Liver (tissue), 9 donors: ENCODE results near the gene OAS2. TPM values are rescaled to one million over a fixed set of nuclear protein-coding genes. Genes with fewer than 3 reads are reported as not detected.
A peak's percentile ranks its signal among the peaks of the same experiment; 100 is the strongest.

ENCODE experiments used
- DNase-seq: peaks from one replicate; pipeline ENCODE4 v3.0.0-alpha.2; 2017; ENCODE audit warnings: low spot score
- H3K27ac ChIP-seq, 2 donors: one replicate each; pipeline ENCODE4 v1.7.0; 2013; ENCODE audit warnings: inconsistent platforms in 2 of 2, low read length in 2 of 2, control low read depth in 1 of 2, low read depth in 1 of 2, mild to moderate bottlenecking in 1 of 2
- H3K27me3 ChIP-seq, 4 donors: one replicate each; pipeline versions ENCODE4 v1.6.1 to v1.7.0; 2013; ENCODE audit warnings: low read length in 3 of 4, inconsistent platforms in 1 of 4, mild to moderate bottlenecking in 1 of 4, moderate library complexity in 1 of 4; ENCODE audit not compliant: control insufficient read depth in 4 of 4, insufficient read depth in 4 of 4
- H3K36me3 ChIP-seq, 4 donors: one replicate each; pipeline versions ENCODE4 v1.6.1 to v1.7.0; 2013; ENCODE audit warnings: low read length in 3 of 4, mild to moderate bottlenecking in 3 of 4, low read depth in 1 of 4, moderate library complexity in 1 of 4; ENCODE audit not compliant: control insufficient read depth in 4 of 4, insufficient read depth in 3 of 4
- H3K4me1 ChIP-seq, 4 donors: one replicate each; pipeline versions ENCODE4 v1.6.1 to v1.7.0; 2013; ENCODE audit warnings: low read length in 3 of 4, mild to moderate bottlenecking in 3 of 4, moderate library complexity in 1 of 4; ENCODE audit not compliant: control insufficient read depth in 4 of 4, insufficient read depth in 4 of 4
- H3K4me3 ChIP-seq, 3 donors: one replicate each; pipeline versions ENCODE4 v1.6.1 to v1.7.0; 2013; ENCODE audit warnings: low read length in 3 of 3, control low read depth in 1 of 3, low read depth in 1 of 3, mild to moderate bottlenecking in 1 of 3
- H3K9ac ChIP-seq, 2 donors: one replicate each; pipeline ENCODE4 v1.7.0; 2013; ENCODE audit warnings: low read length in 2 of 2, mild to moderate bottlenecking in 2 of 2, moderate library complexity in 2 of 2, control low read depth in 1 of 2, low read depth in 1 of 2
- H3K9me3 ChIP-seq, 4 donors: one replicate each; pipeline versions ENCODE4 v1.6.1 to v1.7.0; 2013; ENCODE audit warnings: low read length in 3 of 4; ENCODE audit not compliant: control insufficient read depth in 4 of 4
- EGR1 ChIP-seq, 2 donors: IDR thresholded peaks; 2 replicates each; pipeline ENCODE4 v1.6.1; 2016 to 2018; ENCODE audit warnings: antibody characterized with exemption in 2 of 2, low read depth in 2 of 2
- FOXA1 ChIP-seq: IDR thresholded peaks from 2 replicates; pipeline ENCODE4 v1.6.1; 2016; ENCODE audit warnings: antibody characterized with exemption
- FOXA2 ChIP-seq: IDR thresholded peaks from 2 replicates; pipeline ENCODE4 v1.6.1; 2016; ENCODE audit warnings: antibody characterized with exemption
- GABPA ChIP-seq, 2 donors: IDR thresholded peaks in 1 of 2; conservative IDR thresholded peaks in 1 of 2; 2 replicates each; pipeline ENCODE4 v1.6.1; 2016; ENCODE audit warnings: antibody characterized with exemption in 2 of 2, mild to moderate bottlenecking in 1 of 2, moderate library complexity in 1 of 2
- HNF4A ChIP-seq, 2 donors: conservative IDR thresholded peaks; 2 replicates each; pipeline ENCODE4 v1.6.1; 2016; ENCODE audit warnings: antibody characterized with exemption in 2 of 2, mild to moderate bottlenecking in 2 of 2
- HNF4G ChIP-seq: IDR thresholded peaks from 2 replicates; pipeline ENCODE4 v1.6.1; 2016; ENCODE audit warnings: antibody characterized with exemption
- JUND ChIP-seq, 2 donors: IDR thresholded peaks; 2 replicates each; pipeline ENCODE4 v1.6.1; 2016; ENCODE audit warnings: antibody characterized with exemption in 2 of 2
- NR2F2 ChIP-seq: IDR thresholded peaks from 2 replicates; pipeline ENCODE4 v1.6.1; 2016; ENCODE audit warnings: antibody characterized with exemption
- RAD21 ChIP-seq, 2 donors: IDR thresholded peaks; 2 replicates each; pipeline ENCODE4 v1.6.1; 2016; ENCODE audit warnings: antibody characterized with exemption in 2 of 2, mild to moderate bottlenecking in 2 of 2
- RXRA ChIP-seq, 2 donors: IDR thresholded peaks; 2 replicates each; pipeline ENCODE4 v1.6.1; 2017 to 2018; ENCODE audit warnings: antibody characterized with exemption in 2 of 2, mild to moderate bottlenecking in 1 of 2
- SP1 ChIP-seq: IDR thresholded peaks from 2 replicates; pipeline ENCODE4 v1.6.1; 2018; ENCODE audit warnings: antibody characterized with exemption, mild to moderate bottlenecking
- TAF1 ChIP-seq: conservative IDR thresholded peaks from 2 replicates; pipeline ENCODE4 v1.6.1; 2016; ENCODE audit warnings: antibody characterized with exemption, mild to moderate bottlenecking
- YY1 ChIP-seq: IDR thresholded peaks from 2 replicates; pipeline ENCODE4 v1.6.1; 2016; ENCODE audit warnings: antibody characterized with exemption, mild to moderate bottlenecking
- WGBS: extraction: QIAGEN DNeasy Blood & Tissue Kit; methylation state at CpG from one replicate; pipeline ENCODE4 v1.1.7; 2013; 5-methylcytosine and 5-hydroxymethylcytosine counted together
- polyA plus RNA-seq, 2 donors: library from polyadenylated mRNA; stranded (reverse) in 1 of 2; unstranded in 1 of 2; fragments of 200-250 nt in 1 of 2; fragments of >200 nt in 1 of 2; fragmentation: Nextera tagmentation in 1 of 2; extraction: Ambion mirVana in 1 of 2; gene quantifications; one replicate each; pipeline versions ENCODE4 v1.2.1 to v1.2.3, GENCODE V29; 2013 to 2015
- total RNA-seq, 2 donors: library from RNA; depleted of rRNA; stranded (reverse); fragments of >200 nt; gene quantifications; one replicate each; pipeline ENCODE4 v1.2.3, GENCODE V29; 2014
- TF ChIP-seq, protein P1 (sequence below): IDR thresholded peaks from 2 replicates; pipeline ENCODE4 v1.6.1; 2016; ENCODE audit warnings: antibody characterized with exemption
- TF ChIP-seq, protein P2 (sequence below): fragments of 150-350 bp; IDR thresholded peaks from 2 replicates; pipeline ENCODE4 v1.5.1; 2017; ENCODE audit warnings: improper control_type of control experiment, low read depth, low read length; ENCODE audit not compliant: missing input control
- TF ChIP-seq, protein P3 (sequence below): IDR thresholded peaks from 2 replicates; pipeline ENCODE4 v1.6.1; 2016; ENCODE audit warnings: antibody characterized with exemption
- TF ChIP-seq, protein P4 (sequence below): IDR thresholded peaks from 2 replicates; pipeline ENCODE4 v1.6.1; 2016; ENCODE audit warnings: antibody characterized with exemption
- TF ChIP-seq, protein P5 (sequence below): IDR thresholded peaks from 2 replicates; pipeline ENCODE4 v1.6.1; 2016; ENCODE audit warnings: antibody characterized with exemption, mild to moderate bottlenecking
- donor health status: healthy.
- donor health status: healthy.
- donor health status: healthy.
- donor health status: healthy.
- donor health status: healthy.

Gene OAS2
- total and polyA plus RNA-seq, 4 donors = 3.3 to 9.4 (median 6.9) TPM

DNA sequence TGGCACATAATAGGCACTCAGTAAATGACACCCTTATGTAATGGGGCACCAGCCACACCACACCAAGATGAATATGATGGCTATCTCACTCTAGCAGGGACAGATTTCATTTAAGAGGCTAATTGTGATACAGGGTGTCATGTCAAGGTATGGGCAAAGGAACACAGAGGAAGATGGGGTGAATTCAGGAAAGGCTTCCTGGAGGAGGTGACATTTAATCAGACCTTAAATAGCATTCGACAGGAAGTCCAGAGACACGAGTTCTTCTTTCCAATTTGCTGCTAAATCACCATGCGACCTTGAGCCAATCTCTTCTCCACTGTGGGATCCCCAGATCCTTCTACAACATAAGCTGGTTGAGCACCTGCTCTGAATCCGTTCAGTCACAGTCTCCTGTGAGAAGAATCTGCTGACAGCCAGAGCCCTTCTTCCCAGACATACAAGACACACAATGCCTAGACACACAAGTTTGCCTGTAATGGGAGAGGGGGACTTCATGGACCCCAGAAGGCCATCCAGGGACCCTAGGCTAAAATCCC lies 76.7 kb downstream of the OAS2 start:
- H3K9me3 ChIP-seq = no peaks in the 10 kb centered on the region
- H3K36me3 ChIP-seq = no peaks in the 10 kb centered on the region
- no peak for DNase-seq
- WGBS = 82% methylated on average over 4 of the region's 4 CpGs
- H3K4me3 ChIP-seq = no peak overlapping the region
- no peaks in the 10 kb centered on the region for H3K27me3 ChIP-seq
- TF ChIP-seq YY1 = no peak
- TF ChIP-seq JUND (IDR thresholded peaks at IDR 0.05) = no peak
- TF ChIP-seq, protein P1, sequence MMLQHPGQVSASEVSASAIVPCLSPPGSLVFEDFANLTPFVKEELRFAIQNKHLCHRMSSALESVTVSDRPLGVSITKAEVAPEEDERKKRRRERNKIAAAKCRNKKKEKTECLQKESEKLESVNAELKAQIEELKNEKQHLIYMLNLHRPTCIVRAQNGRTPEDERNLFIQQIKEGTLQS = no peak
- peaks cover 2 to 9% (median 6%) of the 10 kb centered on the region in 4 donors for H3K4me1 ChIP-seq
- H3K27ac ChIP-seq = peak overlapping the region in 1 of 2 donors; percentile 53
- no peak overlapping the region for H3K9ac ChIP-seq

DNA sequence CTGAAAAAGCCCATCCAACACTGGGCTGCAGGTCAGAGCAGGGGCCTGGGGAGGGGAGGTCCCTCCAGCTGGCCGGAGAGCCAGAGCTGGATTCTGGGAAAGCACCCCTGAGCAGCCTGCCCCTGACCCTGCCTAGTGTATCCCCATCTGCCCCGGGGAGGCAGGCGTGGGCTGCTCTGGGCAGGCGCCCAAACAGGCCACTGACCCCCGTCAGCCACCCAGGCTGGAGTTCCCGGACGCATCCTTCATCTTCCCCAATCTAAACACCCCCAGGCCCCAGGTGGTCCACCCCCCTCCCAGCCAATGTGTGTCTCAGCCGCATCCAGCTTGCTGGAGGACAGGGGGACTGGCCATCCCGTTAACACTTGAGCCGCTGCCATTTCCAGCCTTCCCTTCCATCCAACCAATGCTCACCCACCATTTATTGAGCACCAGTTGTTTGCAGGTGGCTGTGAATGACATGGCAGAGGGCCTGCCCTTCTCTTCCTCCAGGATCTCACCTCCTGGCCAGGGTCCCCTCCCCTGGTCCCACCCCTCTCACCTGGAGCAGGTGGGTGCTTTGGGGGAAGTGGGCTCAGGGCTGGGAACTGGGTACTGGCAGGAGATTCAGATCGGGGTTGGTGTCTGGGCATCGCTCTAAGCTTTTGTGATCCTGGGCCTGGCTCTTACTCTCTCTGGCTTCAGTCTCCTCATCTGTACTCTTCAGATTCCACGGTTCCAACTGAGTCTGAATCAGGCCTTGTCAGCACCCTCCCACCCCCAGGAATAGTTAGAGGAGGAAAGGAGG lies 77.5 kb downstream of the OAS2 start:
- Histone ChIP-seq H3K36me3 (no peaks in the 10 kb centered on the region), H3K4me1 (peaks cover 2 to 17% (median 6%) of the 10 kb centered on the region in 4 donors), H3K27me3 (no peaks in the 10 kb centered on the region), H3K27ac (peak overlapping the region; percentile 11 to 75), H3K9me3 (no peaks in the 10 kb centered on the region), H3K4me3 (peak overlapping the region; percentile 58 to 74 (median 70)), H3K9ac (peak overlapping the region in 1 of 2 donors; percentile 52)
- WGBS = 45% methylated on average over 13 of the region's 13 CpGs
- no peak for TF ChIP-seq GABPA (IDR thresholded peaks at IDR 0.05 in 1 of 2, conservative IDR thresholded peaks at IDR 0.05 in 1 of 2)
- no peak for TF ChIP-seq FOXA1
- TF ChIP-seq, protein P2, sequence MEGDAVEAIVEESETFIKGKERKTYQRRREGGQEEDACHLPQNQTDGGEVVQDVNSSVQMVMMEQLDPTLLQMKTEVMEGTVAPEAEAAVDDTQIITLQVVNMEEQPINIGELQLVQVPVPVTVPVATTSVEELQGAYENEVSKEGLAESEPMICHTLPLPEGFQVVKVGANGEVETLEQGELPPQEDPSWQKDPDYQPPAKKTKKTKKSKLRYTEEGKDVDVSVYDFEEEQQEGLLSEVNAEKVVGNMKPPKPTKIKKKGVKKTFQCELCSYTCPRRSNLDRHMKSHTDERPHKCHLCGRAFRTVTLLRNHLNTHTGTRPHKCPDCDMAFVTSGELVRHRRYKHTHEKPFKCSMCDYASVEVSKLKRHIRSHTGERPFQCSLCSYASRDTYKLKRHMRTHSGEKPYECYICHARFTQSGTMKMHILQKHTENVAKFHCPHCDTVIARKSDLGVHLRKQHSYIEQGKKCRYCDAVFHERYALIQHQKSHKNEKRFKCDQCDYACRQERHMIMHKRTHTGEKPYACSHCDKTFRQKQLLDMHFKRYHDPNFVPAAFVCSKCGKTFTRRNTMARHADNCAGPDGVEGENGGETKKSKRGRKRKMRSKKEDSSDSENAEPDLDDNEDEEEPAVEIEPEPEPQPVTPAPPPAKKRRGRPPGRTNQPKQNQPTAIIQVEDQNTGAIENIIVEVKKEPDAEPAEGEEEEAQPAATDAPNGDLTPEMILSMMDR = no peak
- TF ChIP-seq RAD21 (IDR thresholded peaks at IDR 0.05) = no peak
- TF ChIP-seq YY1 = no peak
- TF ChIP-seq HNF4A (conservative IDR thresholded peaks at IDR 0.05) = no peak
- no peak for TF ChIP-seq EGR1 (IDR thresholded peaks at IDR 0.05; ENCODE audit: low read depth in 2 of 2)
- TF ChIP-seq SP1 = peak; percentile 38
- no peak for TF ChIP-seq TAF1
- no peak for TF ChIP-seq NR2F2
- TF ChIP-seq, protein P3, sequence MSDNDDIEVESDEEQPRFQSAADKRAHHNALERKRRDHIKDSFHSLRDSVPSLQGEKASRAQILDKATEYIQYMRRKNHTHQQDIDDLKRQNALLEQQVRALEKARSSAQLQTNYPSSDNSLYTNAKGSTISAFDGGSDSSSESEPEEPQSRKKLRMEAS = no peak
- TF ChIP-seq, protein P1 = no peak
- TF ChIP-seq RXRA (IDR thresholded peaks at IDR 0.05) = peak; percentile 89 to 92
- TF ChIP-seq HNF4G = no peak
- TF ChIP-seq JUND (IDR thresholded peaks at IDR 0.05) = no peak
- TF ChIP-seq, protein P4, sequence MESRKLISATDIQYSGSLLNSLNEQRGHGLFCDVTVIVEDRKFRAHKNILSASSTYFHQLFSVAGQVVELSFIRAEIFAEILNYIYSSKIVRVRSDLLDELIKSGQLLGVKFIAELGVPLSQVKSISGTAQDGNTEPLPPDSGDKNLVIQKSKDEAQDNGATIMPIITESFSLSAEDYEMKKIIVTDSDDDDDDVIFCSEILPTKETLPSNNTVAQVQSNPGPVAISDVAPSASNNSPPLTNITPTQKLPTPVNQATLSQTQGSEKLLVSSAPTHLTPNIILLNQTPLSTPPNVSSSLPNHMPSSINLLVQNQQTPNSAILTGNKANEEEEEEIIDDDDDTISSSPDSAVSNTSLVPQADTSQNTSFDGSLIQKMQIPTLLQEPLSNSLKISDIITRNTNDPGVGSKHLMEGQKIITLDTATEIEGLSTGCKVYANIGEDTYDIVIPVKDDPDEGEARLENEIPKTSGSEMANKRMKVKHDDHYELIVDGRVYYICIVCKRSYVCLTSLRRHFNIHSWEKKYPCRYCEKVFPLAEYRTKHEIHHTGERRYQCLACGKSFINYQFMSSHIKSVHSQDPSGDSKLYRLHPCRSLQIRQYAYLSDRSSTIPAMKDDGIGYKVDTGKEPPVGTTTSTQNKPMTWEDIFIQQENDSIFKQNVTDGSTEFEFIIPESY = no peak
- no peak for TF ChIP-seq FOXA2
- TF ChIP-seq, protein P5, sequence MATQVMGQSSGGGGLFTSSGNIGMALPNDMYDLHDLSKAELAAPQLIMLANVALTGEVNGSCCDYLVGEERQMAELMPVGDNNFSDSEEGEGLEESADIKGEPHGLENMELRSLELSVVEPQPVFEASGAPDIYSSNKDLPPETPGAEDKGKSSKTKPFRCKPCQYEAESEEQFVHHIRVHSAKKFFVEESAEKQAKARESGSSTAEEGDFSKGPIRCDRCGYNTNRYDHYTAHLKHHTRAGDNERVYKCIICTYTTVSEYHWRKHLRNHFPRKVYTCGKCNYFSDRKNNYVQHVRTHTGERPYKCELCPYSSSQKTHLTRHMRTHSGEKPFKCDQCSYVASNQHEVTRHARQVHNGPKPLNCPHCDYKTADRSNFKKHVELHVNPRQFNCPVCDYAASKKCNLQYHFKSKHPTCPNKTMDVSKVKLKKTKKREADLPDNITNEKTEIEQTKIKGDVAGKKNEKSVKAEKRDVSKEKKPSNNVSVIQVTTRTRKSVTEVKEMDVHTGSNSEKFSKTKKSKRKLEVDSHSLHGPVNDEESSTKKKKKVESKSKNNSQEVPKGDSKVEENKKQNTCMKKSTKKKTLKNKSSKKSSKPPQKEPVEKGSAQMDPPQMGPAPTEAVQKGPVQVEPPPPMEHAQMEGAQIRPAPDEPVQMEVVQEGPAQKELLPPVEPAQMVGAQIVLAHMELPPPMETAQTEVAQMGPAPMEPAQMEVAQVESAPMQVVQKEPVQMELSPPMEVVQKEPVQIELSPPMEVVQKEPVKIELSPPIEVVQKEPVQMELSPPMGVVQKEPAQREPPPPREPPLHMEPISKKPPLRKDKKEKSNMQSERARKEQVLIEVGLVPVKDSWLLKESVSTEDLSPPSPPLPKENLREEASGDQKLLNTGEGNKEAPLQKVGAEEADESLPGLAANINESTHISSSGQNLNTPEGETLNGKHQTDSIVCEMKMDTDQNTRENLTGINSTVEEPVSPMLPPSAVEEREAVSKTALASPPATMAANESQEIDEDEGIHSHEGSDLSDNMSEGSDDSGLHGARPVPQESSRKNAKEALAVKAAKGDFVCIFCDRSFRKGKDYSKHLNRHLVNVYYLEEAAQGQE = no peak
- no peak for DNase-seq
